MM.1S (cell line): Measurements from ENCODE around the gene FERMT2.

ENCODE experiments used
- EZH2 ChIP-seq: fragments of 300-600 bp; sonication (generic); optimal IDR thresholded peaks from 2 replicates; pipeline ENCODE3; 2017; ENCODE audit warnings: low read depth, mild to moderate bottlenecking, antibody characterized with exemption, low read length, mixed read lengths
- TF ChIP-seq, protein P1 (sequence below): fragments of 300-600 bp; sonication (generic); IDR thresholded peaks from 2 replicates; pipeline ENCODE4 v1.5.1; 2016; ENCODE audit warnings: antibody characterized with exemption, low read length, mixed read lengths

- TF ChIP-seq, protein P1, sequence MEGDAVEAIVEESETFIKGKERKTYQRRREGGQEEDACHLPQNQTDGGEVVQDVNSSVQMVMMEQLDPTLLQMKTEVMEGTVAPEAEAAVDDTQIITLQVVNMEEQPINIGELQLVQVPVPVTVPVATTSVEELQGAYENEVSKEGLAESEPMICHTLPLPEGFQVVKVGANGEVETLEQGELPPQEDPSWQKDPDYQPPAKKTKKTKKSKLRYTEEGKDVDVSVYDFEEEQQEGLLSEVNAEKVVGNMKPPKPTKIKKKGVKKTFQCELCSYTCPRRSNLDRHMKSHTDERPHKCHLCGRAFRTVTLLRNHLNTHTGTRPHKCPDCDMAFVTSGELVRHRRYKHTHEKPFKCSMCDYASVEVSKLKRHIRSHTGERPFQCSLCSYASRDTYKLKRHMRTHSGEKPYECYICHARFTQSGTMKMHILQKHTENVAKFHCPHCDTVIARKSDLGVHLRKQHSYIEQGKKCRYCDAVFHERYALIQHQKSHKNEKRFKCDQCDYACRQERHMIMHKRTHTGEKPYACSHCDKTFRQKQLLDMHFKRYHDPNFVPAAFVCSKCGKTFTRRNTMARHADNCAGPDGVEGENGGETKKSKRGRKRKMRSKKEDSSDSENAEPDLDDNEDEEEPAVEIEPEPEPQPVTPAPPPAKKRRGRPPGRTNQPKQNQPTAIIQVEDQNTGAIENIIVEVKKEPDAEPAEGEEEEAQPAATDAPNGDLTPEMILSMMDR, result no peak
- TF ChIP-seq EZH2, result no peak
Observed at GRCh38 chr14:52939427-52939826, 11.4 kb downstream of the FERMT2 start.
